ENCODE results near the gene XCL1.

Gene XCL1

GRCh38 chr1:168607872-168608428 lies 31.5 kb downstream of the XCL1 start:
- DNase-seq: no peak

GRCh38 chr1:168608796-168609715 lies 32.7 kb downstream of the XCL1 start:
- DNase-seq: no peak

- no peak for DNase-seq
Observed at GRCh38 chr1:168609741-168610510, 33.5 kb downstream of the XCL1 start.

GRCh38 chr1:168613038-168613451 lies 36.6 kb downstream of the XCL1 start:
- DNase-seq: no peak

- DNase-seq: no peak
Observed at GRCh38 chr1:168613691-168614231, 37.4 kb downstream of the XCL1 start.

GRCh38 chr1:168614235-168614634 lies 37.8 kb downstream of the XCL1 start:
- DNase-seq: no peak

GRCh38 chr1:168615965-168616364 lies 39.6 kb downstream of the XCL1 start:
- DNase-seq: no peak

- DNase-seq: no peak
Observed at GRCh38 chr1:168617974-168618750, 41.8 kb downstream of the XCL1 start.

GRCh38 chr1:168618886-168619285 lies 42.5 kb downstream of the XCL1 start:
- DNase-seq: no peak

- DNase-seq: no peak
Observed at GRCh38 chr1:168621356-168621755, 45.0 kb downstream of the XCL1 start.

GRCh38 chr1:168623003-168623828 lies 46.8 kb downstream of the XCL1 start:
- no peak for DNase-seq

- DNase-seq: no peak
Observed at GRCh38 chr1:168623831-168624230, 47.4 kb downstream of the XCL1 start.

GRCh38 chr1:168626326-168626725 lies 49.9 kb downstream of the XCL1 start:
- no peak for DNase-seq

GRCh38 chr1:168627370-168627769 lies 51.0 kb downstream of the XCL1 start:
- DNase-seq: no peak

GRCh38 chr1:168628807-168629206 lies 52.4 kb downstream of the XCL1 start:
- DNase-seq: no peak

GRCh38 chr1:168629466-168629865 lies 53.1 kb downstream of the XCL1 start:
- no peak for DNase-seq

All from stimulated activated CD4-positive, alpha-beta T cell treated with anti-CD3 and anti-CD28 coated beads, Interleukin-2, amount 100 ng/mL, for 24 hours (primary cell).